ENCODE data around the gene TINAG.

GRCh38 chr6:54264581-54265272, 43.5 kb upstream of the TINAG start:
- TF ChIP-seq EZH2phosphoT487 (IDR thresholded peaks at IDR 0.05; ENCODE audit: insufficient read depth, low read depth) (no peak), EZH2 (IDR thresholded peaks at IDR 0.05; ENCODE audit: insufficient read depth, poor library complexity, severe bottlenecking) (no peak)
